K562 (cell line): Measurements from ENCODE around the gene TMCO4.

Source experiments
- ARHGAP35 ChIP-seq: fragments of 450-650 bp; IDR thresholded peaks from 2 replicates; pipeline ENCODE4 v1.6.1; 2018; ENCODE audit not compliant: partially characterized antibody
- CTCF ChIP-seq, 3 experiments: IDR thresholded peaks in 2 of 3; conservative IDR thresholded peaks in 1 of 3; 2 replicates each; pipeline ENCODE4 v1.5.1; 2011 to 2012; ENCODE audit warnings: low read length in 3 of 3, mild to moderate bottlenecking in 3 of 3, control low read depth in 2 of 3, improper control_type of control experiment in 1 of 3, inconsistent platforms in 1 of 3, low read depth in 1 of 3, mixed read lengths in 1 of 3, moderate library complexity in 1 of 3; ENCODE audit not compliant: insufficient read depth in 2 of 3
- EP300 ChIP-seq: IDR thresholded peaks from 2 replicates; pipeline ENCODE4 v1.6.1; 2012; ENCODE audit warnings: low read length, improper control_type of control experiment
- FOS ChIP-seq: IDR thresholded peaks from 3 replicates; pipeline ENCODE4 v1.6.1; 2011; ENCODE audit not compliant: insufficient read length; ENCODE audit errors: extremely low read depth
- MAFG ChIP-seq: fragments of 450-650 bp; conservative IDR thresholded peaks from 2 replicates; pipeline ENCODE4 v1.6.1; 2016; ENCODE audit warnings: missing genetic modification characterization, missing compliant biosample characterization
- POLR2A ChIP-seq: fragments of 450-650 bp; conservative IDR thresholded peaks from 2 replicates; pipeline ENCODE4 v1.6.1; 2016
- SMC3 ChIP-seq: conservative IDR thresholded peaks from 2 replicates; pipeline ENCODE4 v1.6.1; 2011; ENCODE audit warnings: low read depth, low read length, improper control_type of control experiment; ENCODE audit not compliant: insufficient read depth
- ZNF277 ChIP-seq: fragments of 250-450 bp; sonication (Bioruptor Pico); IDR thresholded peaks from 2 replicates; pipeline ENCODE4 v1.8.0; 2022; ENCODE audit warnings: inconsistent platforms, mild to moderate bottlenecking, moderate library complexity, borderline replicate concordance

DNA sequence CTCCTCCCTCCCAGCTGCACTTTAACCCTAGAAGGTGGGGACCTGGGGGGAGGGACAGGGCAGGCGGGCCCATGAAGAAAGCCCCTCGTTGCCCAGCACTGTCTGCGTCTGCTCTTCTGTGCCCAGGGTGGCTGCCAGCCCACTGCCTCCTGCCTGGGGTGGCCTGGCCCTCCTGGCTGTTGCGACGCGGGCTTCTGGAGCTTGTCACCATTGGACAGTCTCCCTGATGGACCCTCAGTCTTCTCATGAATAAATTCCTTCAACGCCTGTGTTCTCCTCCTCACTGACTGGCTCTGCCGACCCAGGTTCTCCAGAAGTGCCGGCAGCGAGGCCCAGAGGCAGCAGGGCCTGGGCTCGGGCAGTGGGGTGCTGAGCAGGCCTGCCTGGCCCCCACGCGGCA lies 141.5 kb downstream of the TMCO4 start:
- TF ChIP-seq POLR2A = no peak
- no peak for TF ChIP-seq EP300
- no peak for TF ChIP-seq ZNF277 (CRISPR knock-in tag)
- no peak for TF ChIP-seq FOS
- no peak for TF ChIP-seq SMC3
- no peak for TF ChIP-seq CTCF (IDR thresholded peaks at IDR 0.05 in 2 of 3, conservative IDR thresholded peaks at IDR 0.05 in 1 of 3; ENCODE audit: insufficient read depth in 2 of 3, low read depth in 1 of 3, low read length in 3 of 3)
- no peak for TF ChIP-seq MAFG (tag)
- no peak for TF ChIP-seq ARHGAP35
